ENCODE results near the gene GDPD4. TPM values are rescaled to one million over a fixed set of nuclear protein-coding genes. Genes with fewer than 3 reads are reported as not detected.

Gene GDPD4
- total RNA-seq, 1 donor from 2014 or later = not detected

DNA sequence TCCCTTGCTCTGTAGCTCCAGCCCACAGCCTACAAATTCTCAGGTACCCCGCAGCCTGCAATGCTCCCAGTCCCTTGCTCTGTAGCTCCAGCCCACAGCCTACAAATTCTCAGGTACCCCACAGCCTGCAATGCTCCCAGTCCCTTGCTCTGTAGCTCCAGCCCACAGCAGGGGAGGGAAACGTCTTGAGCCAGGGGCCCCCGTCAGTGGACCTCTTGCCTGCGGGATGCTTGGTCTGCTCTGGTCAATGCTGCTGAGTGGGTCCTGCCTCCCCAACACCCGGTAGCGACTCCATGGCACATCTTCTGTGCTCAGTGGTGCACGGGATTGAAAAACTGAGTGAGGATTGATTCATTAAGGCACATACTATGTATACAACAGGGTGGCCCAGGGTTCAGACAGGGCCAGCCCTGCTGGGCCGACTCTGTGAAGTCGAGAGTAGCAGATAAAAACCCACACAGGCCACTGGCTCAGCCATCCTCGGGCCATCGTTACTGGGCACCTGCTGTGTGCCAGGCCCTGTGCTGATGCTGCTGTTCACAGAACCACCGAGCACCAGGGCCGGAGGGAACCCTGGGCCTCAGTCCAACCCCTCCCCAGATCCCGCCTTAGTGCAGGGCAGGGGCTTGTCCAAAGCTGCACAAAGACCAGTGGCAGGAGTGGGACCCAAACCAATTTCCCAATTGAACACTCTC lies 103.7 kb downstream of the GDPD4 start:
- TF ChIP-seq, protein P1, sequence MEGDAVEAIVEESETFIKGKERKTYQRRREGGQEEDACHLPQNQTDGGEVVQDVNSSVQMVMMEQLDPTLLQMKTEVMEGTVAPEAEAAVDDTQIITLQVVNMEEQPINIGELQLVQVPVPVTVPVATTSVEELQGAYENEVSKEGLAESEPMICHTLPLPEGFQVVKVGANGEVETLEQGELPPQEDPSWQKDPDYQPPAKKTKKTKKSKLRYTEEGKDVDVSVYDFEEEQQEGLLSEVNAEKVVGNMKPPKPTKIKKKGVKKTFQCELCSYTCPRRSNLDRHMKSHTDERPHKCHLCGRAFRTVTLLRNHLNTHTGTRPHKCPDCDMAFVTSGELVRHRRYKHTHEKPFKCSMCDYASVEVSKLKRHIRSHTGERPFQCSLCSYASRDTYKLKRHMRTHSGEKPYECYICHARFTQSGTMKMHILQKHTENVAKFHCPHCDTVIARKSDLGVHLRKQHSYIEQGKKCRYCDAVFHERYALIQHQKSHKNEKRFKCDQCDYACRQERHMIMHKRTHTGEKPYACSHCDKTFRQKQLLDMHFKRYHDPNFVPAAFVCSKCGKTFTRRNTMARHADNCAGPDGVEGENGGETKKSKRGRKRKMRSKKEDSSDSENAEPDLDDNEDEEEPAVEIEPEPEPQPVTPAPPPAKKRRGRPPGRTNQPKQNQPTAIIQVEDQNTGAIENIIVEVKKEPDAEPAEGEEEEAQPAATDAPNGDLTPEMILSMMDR (IDR thresholded peaks at IDR 0.05; ENCODE audit: unreplicated experiment) = no peak
- no peak for DNase-seq (ENCODE audit: low spot score, unreplicated experiment)
- Mint-ChIP-seq H3K27ac (no peak overlapping the region), H3K4me3 (ENCODE audit: low read depth) (no peak overlapping the region), H3K36me3 (ENCODE audit: insufficient read depth) (no peaks in the 10 kb centered on the region), H3K4me1 (ENCODE audit: low read depth) (no peaks in the 10 kb centered on the region), H3K9me3 (ENCODE audit: low read depth) (no peaks in the 10 kb centered on the region), H3K27me3 (peaks cover 4% of the 10 kb centered on the region)

DNA sequence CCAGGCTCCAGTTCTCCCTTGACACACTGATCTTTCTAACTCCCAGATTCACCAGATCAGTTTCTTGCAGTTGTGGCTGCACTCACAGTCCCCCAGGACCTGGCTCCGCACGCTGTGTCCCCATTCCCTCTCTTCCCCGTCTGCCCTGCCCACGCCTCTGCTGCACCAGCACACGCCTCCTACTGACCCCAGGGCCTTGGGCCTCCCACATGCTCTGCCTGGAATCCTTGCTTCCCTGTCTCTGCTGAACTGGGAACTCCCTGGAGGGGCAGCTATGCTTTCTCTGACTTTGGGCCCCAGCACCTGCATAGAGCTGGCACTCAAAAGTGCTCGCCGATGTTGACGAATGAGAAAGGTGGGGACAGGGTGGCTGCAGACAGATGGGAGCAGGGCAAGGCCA lies 104.5 kb downstream of the GDPD4 start:
- H3K27ac Mint-ChIP-seq = no peak overlapping the region
- no peak for DNase-seq (ENCODE audit: low spot score, unreplicated experiment)
- H3K36me3 Mint-ChIP-seq (ENCODE audit: insufficient read depth) = no peaks in the 10 kb centered on the region
- peaks cover 5% of the 10 kb centered on the region for H3K27me3 Mint-ChIP-seq
- no peaks in the 10 kb centered on the region for H3K9me3 Mint-ChIP-seq (ENCODE audit: low read depth)
- H3K4me3 Mint-ChIP-seq (ENCODE audit: low read depth) = no peak overlapping the region
- TF ChIP-seq, protein P1 (IDR thresholded peaks at IDR 0.05; ENCODE audit: unreplicated experiment) = no peak
- H3K4me1 Mint-ChIP-seq (ENCODE audit: low read depth) = no peaks in the 10 kb centered on the region

DNA sequence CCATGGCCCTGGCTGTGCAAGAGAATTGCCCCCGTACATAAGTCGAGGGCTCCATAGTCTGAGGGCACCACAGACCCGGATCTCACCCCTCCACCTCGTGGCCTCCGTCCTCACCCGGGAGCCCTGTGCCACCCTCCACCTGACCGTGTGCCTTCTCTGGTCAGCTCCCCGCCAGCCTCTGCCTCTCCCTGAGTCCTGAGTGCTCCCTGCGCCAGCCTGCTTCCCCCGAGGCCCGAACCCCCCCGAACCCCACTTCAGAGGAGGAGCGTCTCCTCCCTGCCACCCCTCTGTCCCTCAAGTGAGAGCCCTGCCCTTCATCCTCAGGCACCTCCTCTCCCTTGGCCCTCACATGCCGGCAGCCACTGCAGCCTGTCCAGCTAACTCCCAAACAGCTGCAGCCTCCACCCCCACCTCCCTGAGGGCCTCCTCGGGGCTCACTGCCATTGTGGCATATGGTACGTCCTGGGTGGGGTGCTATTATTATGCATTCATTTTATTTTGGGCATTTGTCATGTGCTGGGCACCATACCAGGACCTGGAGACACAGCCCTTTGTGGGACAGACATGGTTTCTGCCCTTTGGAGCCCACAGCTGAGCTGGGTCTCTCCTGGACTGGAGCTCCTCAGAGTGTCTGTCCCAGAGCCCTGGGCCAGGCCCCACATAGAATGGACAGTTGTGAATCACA lies 106.3 kb downstream of the GDPD4 start:
- Mint-ChIP-seq H3K27me3 (peaks cover 3% of the 10 kb centered on the region), H3K36me3 (ENCODE audit: insufficient read depth) (no peaks in the 10 kb centered on the region), H3K9me3 (ENCODE audit: low read depth) (no peaks in the 10 kb centered on the region), H3K27ac (no peak overlapping the region), H3K4me1 (ENCODE audit: low read depth) (peaks cover 1% of the 10 kb centered on the region), H3K4me3 (ENCODE audit: low read depth) (no peak overlapping the region)
- no peak for DNase-seq (ENCODE audit: low spot score, unreplicated experiment)
- TF ChIP-seq, protein P1 (IDR thresholded peaks at IDR 0.05; ENCODE audit: unreplicated experiment) = no peak

DNA sequence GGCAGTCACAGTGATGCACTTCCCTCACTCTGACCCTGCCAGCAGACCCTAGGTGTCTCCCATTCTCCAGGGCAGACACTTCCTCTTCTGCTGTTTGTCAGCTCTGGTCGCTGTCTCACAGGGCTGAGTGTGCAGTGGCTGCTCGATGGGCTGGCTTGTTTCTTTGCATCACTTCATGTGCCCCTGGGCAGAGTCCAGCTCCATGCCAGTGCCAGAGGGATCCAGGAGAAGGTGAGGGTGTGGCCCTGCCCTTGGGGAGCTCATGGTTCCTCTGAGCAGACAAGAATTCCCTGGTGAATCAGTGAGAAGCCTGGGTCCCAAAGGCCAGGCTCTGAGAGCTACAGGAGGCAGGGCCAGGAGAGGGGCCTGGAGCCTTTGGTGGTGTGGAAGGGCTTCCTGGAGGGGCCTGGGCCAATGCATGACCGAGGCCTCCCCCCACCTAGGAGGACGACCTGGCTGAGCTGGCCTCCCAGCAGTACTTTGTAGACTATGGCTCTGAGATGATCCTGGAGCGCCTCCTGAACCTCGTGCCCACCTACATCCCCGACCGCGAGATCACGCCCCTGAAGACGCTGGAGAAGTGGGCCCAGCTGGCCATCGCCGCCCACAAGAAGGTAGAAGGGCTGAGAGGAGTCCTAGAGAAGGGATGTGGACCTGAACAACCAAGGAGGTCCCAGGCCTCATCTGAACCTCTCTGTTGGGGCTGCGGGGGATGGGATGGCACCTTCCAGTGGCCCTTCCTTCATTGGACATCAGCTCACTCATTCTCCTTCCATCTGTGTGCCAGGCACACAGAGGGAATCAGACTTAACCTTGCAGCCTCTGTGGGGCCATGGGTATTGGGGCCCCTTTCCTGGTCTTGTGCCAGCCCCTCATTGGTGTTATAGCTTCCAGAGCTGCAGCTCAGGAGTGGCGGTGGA lies 107.3 kb downstream of the GDPD4 start:
- peaks cover 3% of the 10 kb centered on the region for H3K27me3 Mint-ChIP-seq
- no peak overlapping the region for H3K4me3 Mint-ChIP-seq (ENCODE audit: low read depth)
- no peaks in the 10 kb centered on the region for H3K36me3 Mint-ChIP-seq (ENCODE audit: insufficient read depth)
- peaks cover 1% of the 10 kb centered on the region for H3K4me1 Mint-ChIP-seq (ENCODE audit: low read depth)
- no peak for DNase-seq (ENCODE audit: low spot score, unreplicated experiment)
- TF ChIP-seq, protein P1 (IDR thresholded peaks at IDR 0.05; ENCODE audit: unreplicated experiment) = no peak
- no peaks in the 10 kb centered on the region for H3K9me3 Mint-ChIP-seq (ENCODE audit: low read depth)
- no peak overlapping the region for H3K27ac Mint-ChIP-seq

DNA sequence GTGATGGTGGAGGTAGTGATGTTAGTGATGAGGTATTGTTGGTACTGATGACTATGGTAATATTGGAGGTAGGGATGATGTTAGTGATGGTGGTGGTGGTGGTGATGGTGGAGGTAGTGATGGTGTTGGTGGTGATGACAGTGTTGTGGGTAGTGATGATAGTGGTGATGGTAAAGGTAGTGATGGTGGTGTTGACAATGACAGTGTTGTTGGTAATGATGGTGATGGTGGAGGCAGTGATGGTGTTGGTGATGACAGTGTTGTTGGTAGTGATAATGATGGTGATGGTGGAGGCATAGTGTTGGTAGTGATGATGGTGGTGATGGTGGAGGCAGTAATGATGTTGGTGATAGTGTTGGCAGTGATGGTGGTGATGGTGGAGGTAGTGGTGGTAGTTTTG lies 108.3 kb downstream of the GDPD4 start:
- peaks cover 3% of the 10 kb centered on the region for H3K27me3 Mint-ChIP-seq
- H3K9me3 Mint-ChIP-seq (ENCODE audit: low read depth) = no peaks in the 10 kb centered on the region
- H3K27ac Mint-ChIP-seq = no peak overlapping the region
- no peak for DNase-seq (ENCODE audit: low spot score, unreplicated experiment)
- no peak overlapping the region for H3K4me3 Mint-ChIP-seq (ENCODE audit: low read depth)
- TF ChIP-seq, protein P1 (IDR thresholded peaks at IDR 0.05; ENCODE audit: unreplicated experiment) = no peak
- no peaks in the 10 kb centered on the region for H3K36me3 Mint-ChIP-seq (ENCODE audit: insufficient read depth)
- H3K4me1 Mint-ChIP-seq (ENCODE audit: low read depth) = peaks cover 1% of the 10 kb centered on the region
